Liver (tissue), 9 donors: Measurements from ENCODE around the gene TRMT10B. TPM values are rescaled to one million over a fixed set of nuclear protein-coding genes. Genes with fewer than 3 reads are reported as not detected.

Experiments used
- DNase-seq: peaks from one replicate; pipeline ENCODE4 v3.0.0-alpha.2; 2017; ENCODE audit warnings: low spot score
- H3K27ac ChIP-seq, 2 donors: one replicate each; pipeline ENCODE4 v1.7.0; 2013; ENCODE audit warnings: inconsistent platforms in 2 of 2, low read length in 2 of 2, control low read depth in 1 of 2, low read depth in 1 of 2, mild to moderate bottlenecking in 1 of 2
- H3K27me3 ChIP-seq, 4 donors: one replicate each; pipeline versions ENCODE4 v1.6.1 to v1.7.0; 2013; ENCODE audit warnings: low read length in 3 of 4, inconsistent platforms in 1 of 4, mild to moderate bottlenecking in 1 of 4, moderate library complexity in 1 of 4; ENCODE audit not compliant: control insufficient read depth in 4 of 4, insufficient read depth in 4 of 4
- H3K36me3 ChIP-seq, 4 donors: one replicate each; pipeline versions ENCODE4 v1.6.1 to v1.7.0; 2013; ENCODE audit warnings: low read length in 3 of 4, mild to moderate bottlenecking in 3 of 4, low read depth in 1 of 4, moderate library complexity in 1 of 4; ENCODE audit not compliant: control insufficient read depth in 4 of 4, insufficient read depth in 3 of 4
- H3K4me1 ChIP-seq, 4 donors: one replicate each; pipeline versions ENCODE4 v1.6.1 to v1.7.0; 2013; ENCODE audit warnings: low read length in 3 of 4, mild to moderate bottlenecking in 3 of 4, moderate library complexity in 1 of 4; ENCODE audit not compliant: control insufficient read depth in 4 of 4, insufficient read depth in 4 of 4
- H3K4me3 ChIP-seq, 3 donors: one replicate each; pipeline versions ENCODE4 v1.6.1 to v1.7.0; 2013; ENCODE audit warnings: low read length in 3 of 3, control low read depth in 1 of 3, low read depth in 1 of 3, mild to moderate bottlenecking in 1 of 3
- H3K9ac ChIP-seq, 2 donors: one replicate each; pipeline ENCODE4 v1.7.0; 2013; ENCODE audit warnings: low read length in 2 of 2, mild to moderate bottlenecking in 2 of 2, moderate library complexity in 2 of 2, control low read depth in 1 of 2, low read depth in 1 of 2
- H3K9me3 ChIP-seq, 4 donors: one replicate each; pipeline versions ENCODE4 v1.6.1 to v1.7.0; 2013; ENCODE audit warnings: low read length in 3 of 4; ENCODE audit not compliant: control insufficient read depth in 4 of 4
- CTCF ChIP-seq: fragments of 150-350 bp; IDR thresholded peaks from 2 replicates; pipeline ENCODE4 v1.5.1; 2017; ENCODE audit warnings: improper control_type of control experiment, low read depth, low read length; ENCODE audit not compliant: missing input control
- EGR1 ChIP-seq, 2 donors: IDR thresholded peaks; 2 replicates each; pipeline ENCODE4 v1.6.1; 2016 to 2018; ENCODE audit warnings: antibody characterized with exemption in 2 of 2, low read depth in 2 of 2
- FOXA1 ChIP-seq: IDR thresholded peaks from 2 replicates; pipeline ENCODE4 v1.6.1; 2016; ENCODE audit warnings: antibody characterized with exemption
- FOXA2 ChIP-seq: IDR thresholded peaks from 2 replicates; pipeline ENCODE4 v1.6.1; 2016; ENCODE audit warnings: antibody characterized with exemption
- GABPA ChIP-seq, 2 donors: IDR thresholded peaks in 1 of 2; conservative IDR thresholded peaks in 1 of 2; 2 replicates each; pipeline ENCODE4 v1.6.1; 2016; ENCODE audit warnings: antibody characterized with exemption in 2 of 2, mild to moderate bottlenecking in 1 of 2, moderate library complexity in 1 of 2
- HNF4A ChIP-seq, 2 donors: conservative IDR thresholded peaks; 2 replicates each; pipeline ENCODE4 v1.6.1; 2016; ENCODE audit warnings: antibody characterized with exemption in 2 of 2, mild to moderate bottlenecking in 2 of 2
- HNF4G ChIP-seq: IDR thresholded peaks from 2 replicates; pipeline ENCODE4 v1.6.1; 2016; ENCODE audit warnings: antibody characterized with exemption
- JUND ChIP-seq, 2 donors: IDR thresholded peaks; 2 replicates each; pipeline ENCODE4 v1.6.1; 2016; ENCODE audit warnings: antibody characterized with exemption in 2 of 2
- MAX ChIP-seq: IDR thresholded peaks from 2 replicates; pipeline ENCODE4 v1.6.1; 2016; ENCODE audit warnings: antibody characterized with exemption
- NR2F2 ChIP-seq: IDR thresholded peaks from 2 replicates; pipeline ENCODE4 v1.6.1; 2016; ENCODE audit warnings: antibody characterized with exemption
- RAD21 ChIP-seq, 2 donors: IDR thresholded peaks; 2 replicates each; pipeline ENCODE4 v1.6.1; 2016; ENCODE audit warnings: antibody characterized with exemption in 2 of 2, mild to moderate bottlenecking in 2 of 2
- REST ChIP-seq: IDR thresholded peaks from 2 replicates; pipeline ENCODE4 v1.6.1; 2016; ENCODE audit warnings: antibody characterized with exemption, mild to moderate bottlenecking
- RXRA ChIP-seq, 2 donors: IDR thresholded peaks; 2 replicates each; pipeline ENCODE4 v1.6.1; 2017 to 2018; ENCODE audit warnings: antibody characterized with exemption in 2 of 2, mild to moderate bottlenecking in 1 of 2
- SP1 ChIP-seq: IDR thresholded peaks from 2 replicates; pipeline ENCODE4 v1.6.1; 2018; ENCODE audit warnings: antibody characterized with exemption, mild to moderate bottlenecking
- TAF1 ChIP-seq: conservative IDR thresholded peaks from 2 replicates; pipeline ENCODE4 v1.6.1; 2016; ENCODE audit warnings: antibody characterized with exemption, mild to moderate bottlenecking
- YY1 ChIP-seq: IDR thresholded peaks from 2 replicates; pipeline ENCODE4 v1.6.1; 2016; ENCODE audit warnings: antibody characterized with exemption, mild to moderate bottlenecking
- ZBTB33 ChIP-seq: IDR thresholded peaks from 2 replicates; pipeline ENCODE4 v1.6.1; 2016; ENCODE audit warnings: antibody characterized with exemption
- WGBS: extraction: QIAGEN DNeasy Blood & Tissue Kit; methylation state at CpG from one replicate; pipeline ENCODE4 v1.1.7; 2013; 5-methylcytosine and 5-hydroxymethylcytosine counted together
- polyA plus RNA-seq, 2 donors: library from polyadenylated mRNA; stranded (reverse) in 1 of 2; unstranded in 1 of 2; fragments of 200-250 nt in 1 of 2; fragments of >200 nt in 1 of 2; fragmentation: Nextera tagmentation in 1 of 2; extraction: Ambion mirVana in 1 of 2; gene quantifications; one replicate each; pipeline versions ENCODE4 v1.2.1 to v1.2.3, GENCODE V29; 2013 to 2015
- total RNA-seq, 2 donors: library from RNA; depleted of rRNA; stranded (reverse); fragments of >200 nt; gene quantifications; one replicate each; pipeline ENCODE4 v1.2.3, GENCODE V29; 2014
- TF ChIP-seq, protein P1 (sequence below): IDR thresholded peaks from 2 replicates; pipeline ENCODE4 v1.6.1; 2016; ENCODE audit warnings: antibody characterized with exemption
- donor health status: healthy.
- donor health status: healthy.
- donor health status: healthy.
- donor health status: healthy.
- donor health status: healthy.

TRMT10B gene
- total and polyA plus RNA-seq, 4 donors: 1.9 to 3.9 (median 2.1) TPM

- TF ChIP-seq REST: no peak
Measured at GRCh38 chr9:37719526-37719925, 34.1 kb upstream of the TRMT10B start (continued).

DNA sequence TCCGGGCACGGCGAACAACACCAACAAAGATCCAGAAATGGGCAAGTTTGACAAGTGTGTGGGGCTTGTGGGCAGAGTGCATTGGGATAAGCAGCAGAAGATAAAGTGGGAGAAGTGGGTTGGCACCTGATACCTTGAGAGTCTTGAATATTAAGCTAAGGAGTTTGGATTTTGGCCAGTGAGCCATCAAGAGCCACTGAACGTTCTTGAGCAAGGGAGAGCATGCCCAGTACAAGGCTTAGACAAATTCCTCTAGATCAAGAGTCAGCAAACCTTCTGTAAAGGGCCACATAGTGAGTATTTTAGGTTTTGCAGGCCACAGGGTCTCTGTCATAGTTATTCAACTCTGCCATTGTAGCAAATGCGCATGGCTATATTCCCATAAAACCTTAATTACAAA is 26.6 kb upstream of the TRMT10B start:
- Histone ChIP-seq H3K27ac (no peak overlapping the region), H3K36me3 (no peaks in the 10 kb centered on the region), H3K4me1 (no peaks in the 10 kb centered on the region), H3K4me3 (no peak overlapping the region), H3K9ac (no peak overlapping the region), H3K27me3 (no peaks in the 10 kb centered on the region), H3K9me3 (no peaks in the 10 kb centered on the region)
- no peak for DNase-seq
- WGBS: 96% methylated on average over 5 of the region's 5 CpGs
- no peak for TF ChIP-seq NR2F2
- TF ChIP-seq, protein P1, sequence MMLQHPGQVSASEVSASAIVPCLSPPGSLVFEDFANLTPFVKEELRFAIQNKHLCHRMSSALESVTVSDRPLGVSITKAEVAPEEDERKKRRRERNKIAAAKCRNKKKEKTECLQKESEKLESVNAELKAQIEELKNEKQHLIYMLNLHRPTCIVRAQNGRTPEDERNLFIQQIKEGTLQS: no peak
- TF ChIP-seq RAD21 (IDR thresholded peaks at IDR 0.05): no peak
- no peak for TF ChIP-seq MAX
- no peak for TF ChIP-seq SP1
- no peak for TF ChIP-seq EGR1 (IDR thresholded peaks at IDR 0.05; ENCODE audit: low read depth in 2 of 2)
- TF ChIP-seq HNF4G: no peak
- TF ChIP-seq HNF4A (conservative IDR thresholded peaks at IDR 0.05): no peak
- TF ChIP-seq RXRA (IDR thresholded peaks at IDR 0.05): no peak
- TF ChIP-seq FOXA2: no peak
- no peak for TF ChIP-seq ZBTB33
- no peak for TF ChIP-seq TAF1
- no peak for TF ChIP-seq REST
- TF ChIP-seq FOXA1: no peak
- no peak for TF ChIP-seq YY1
- no peak for TF ChIP-seq CTCF
- no peak for TF ChIP-seq JUND (IDR thresholded peaks at IDR 0.05)
- no peak for TF ChIP-seq GABPA (IDR thresholded peaks at IDR 0.05 in 1 of 2, conservative IDR thresholded peaks at IDR 0.05 in 1 of 2)
